ENCODE data around the gene TEKTIP1.
"Not testable (repeated sequence)": the region's sequence is repeated elsewhere in the genome, so short reads cannot be mapped to it uniquely, and the experiment has no call there.

TEKTIP1 gene

GRCh38 chr19:3507371-3508120, 31.4 kb upstream of the TEKTIP1 start:
- in situ Hi-C loops (cut with HindIII; ENCODE audit: low sequenced_read_pairs): no loop called here

GRCh38 chr19:3508121-3508661, 30.8 kb upstream of the TEKTIP1 start:
- in situ Hi-C loops (cut with HindIII; ENCODE audit: low sequenced_read_pairs): not testable (repeated sequence)

GRCh38 chr19:3508771-3509535, 30.0 kb upstream of the TEKTIP1 start:
- in situ Hi-C loops (cut with HindIII; ENCODE audit: low sequenced_read_pairs): no loop called here

- in situ Hi-C loops (cut with HindIII; ENCODE audit: low sequenced_read_pairs): no loop called here
Observed at GRCh38 chr19:3509566-3509989, 29.4 kb upstream of the TEKTIP1 start.

- in situ Hi-C loops (cut with HindIII; ENCODE audit: low sequenced_read_pairs): no loop called here
Observed at GRCh38 chr19:3510727-3511126, 28.2 kb upstream of the TEKTIP1 start.

GRCh38 chr19:3511506-3512251, 27.3 kb upstream of the TEKTIP1 start:
- in situ Hi-C loops (cut with HindIII; ENCODE audit: low sequenced_read_pairs): no loop called here

GRCh38 chr19:3512562-3513228, 26.3 kb upstream of the TEKTIP1 start:
- in situ Hi-C loops (cut with HindIII; ENCODE audit: low sequenced_read_pairs): no loop called here

- in situ Hi-C loops (cut with HindIII; ENCODE audit: low sequenced_read_pairs): no loop called here
Observed at GRCh38 chr19:3513229-3514140, 25.5 kb upstream of the TEKTIP1 start.

- in situ Hi-C loops (cut with HindIII; ENCODE audit: low sequenced_read_pairs): no loop called here
Observed at GRCh38 chr19:3514930-3515329, 24.0 kb upstream of the TEKTIP1 start.

GRCh38 chr19:3515891-3516422, 23.0 kb upstream of the TEKTIP1 start:
- in situ Hi-C loops (cut with HindIII; ENCODE audit: low sequenced_read_pairs): no loop called here

GRCh38 chr19:3516675-3517207, 22.2 kb upstream of the TEKTIP1 start:
- in situ Hi-C loops (cut with HindIII; ENCODE audit: low sequenced_read_pairs): no loop called here

- in situ Hi-C loops (cut with HindIII; ENCODE audit: low sequenced_read_pairs): no loop called here
Observed at GRCh38 chr19:3517638-3518037, 21.3 kb upstream of the TEKTIP1 start.

GRCh38 chr19:3518255-3518654, 20.7 kb upstream of the TEKTIP1 start:
- in situ Hi-C loops (cut with HindIII; ENCODE audit: low sequenced_read_pairs): no loop called here

- in situ Hi-C loops (cut with HindIII; ENCODE audit: low sequenced_read_pairs): no loop called here
Observed at GRCh38 chr19:3518659-3519058, 20.3 kb upstream of the TEKTIP1 start.

GRCh38 chr19:3519126-3519525, 19.8 kb upstream of the TEKTIP1 start:
- in situ Hi-C loops (cut with HindIII; ENCODE audit: low sequenced_read_pairs): no loop called here

GRCh38 chr19:3520166-3521103, 18.5 kb upstream of the TEKTIP1 start:
- in situ Hi-C loops (cut with HindIII; ENCODE audit: low sequenced_read_pairs): no loop called here

- in situ Hi-C loops (cut with HindIII; ENCODE audit: low sequenced_read_pairs): no loop called here
Observed at GRCh38 chr19:3521104-3521445, 17.9 kb upstream of the TEKTIP1 start.

All from DLD1 (cell line).